WTC11 (cell line): ENCODE measurements around the gene PLCG2. TPM values are rescaled to one million over a fixed set of nuclear protein-coding genes. Genes with fewer than 3 reads are reported as not detected.

ENCODE experiments used
- ATAC-seq: fragments of 200-7000 bp; cut with Tn5 transposase; 2 replicates; pipeline ENCODE4 v1.10.0; 2021; ENCODE audit warnings: mild to moderate bottlenecking, moderate library complexity
- CTCF ChIA-PET: fragments of 300-600 bp; sonication (Branson Sonifier 250); formaldehyde crosslinking; loops from one replicate; lab custom pipeline; 2021; ENCODE audit warnings: antibody characterized with exemption; lab: Charles Lee
- POLR2A ChIA-PET: fragments of 350-600 bp; sonication (Branson Sonifier 250); formaldehyde crosslinking; loops from one replicate; lab custom pipeline; 2021; ENCODE audit warnings: antibody characterized with exemption; lab: Charles Lee
- DNase-seq: peaks from one replicate; pipeline ENCODE4 v3.0.0; 2021; ENCODE audit warnings: low spot score
- H3K27ac Mint-ChIP-seq: 2 replicates; pipeline ENCODE4 v1.8.0; 2021; ENCODE audit warnings: mixed read lengths
- H3K27me3 Mint-ChIP-seq: 2 replicates; pipeline ENCODE4 v1.8.0; 2021; ENCODE audit warnings: low read depth, mild to moderate bottlenecking, moderate library complexity, mixed read lengths
- H3K36me3 Mint-ChIP-seq: 2 replicates; pipeline ENCODE4 v1.8.0; 2021; ENCODE audit warnings: mixed read lengths
- H3K4me1 Mint-ChIP-seq: 2 replicates; pipeline ENCODE4 v1.8.0; 2022; ENCODE audit warnings: mixed read lengths
- H3K4me3 Mint-ChIP-seq: 2 replicates; pipeline ENCODE4 v1.8.0; 2021; ENCODE audit warnings: mild to moderate bottlenecking, moderate library complexity, mixed read lengths
- H3K9me3 Mint-ChIP-seq: 2 replicates; pipeline ENCODE4 v1.8.0; 2021; ENCODE audit warnings: mixed read lengths
- CREB1 ChIP-seq: sonication (generic); formaldehyde crosslinking; IDR thresholded peaks from 2 replicates; pipeline ENCODE4 v1.8.0; 2023; ENCODE audit warnings: mild to moderate bottlenecking, missing genetic modification reagents
- FOXK1 ChIP-seq: sonication (generic); formaldehyde crosslinking; IDR thresholded peaks from 2 replicates; pipeline ENCODE4 v1.8.0; 2022; ENCODE audit warnings: mild to moderate bottlenecking, moderate library complexity, missing genetic modification reagents
- FOXP4 ChIP-seq: sonication (generic); formaldehyde crosslinking; IDR thresholded peaks from 2 replicates; pipeline ENCODE4 v1.8.0; 2022; ENCODE audit warnings: mild to moderate bottlenecking, missing genetic modification reagents
- HMGA2 ChIP-seq: fragments of 250-450 bp; sonication (Bioruptor Pico); IDR thresholded peaks from 2 replicates; pipeline ENCODE4 v1.4.0; 2021; ENCODE audit warnings: mild to moderate bottlenecking, moderate library complexity
- JAZF1 ChIP-seq: fragments of 250-450 bp; sonication (Bioruptor Pico); IDR thresholded peaks from 2 replicates; pipeline ENCODE4 v1.9.0; 2021; ENCODE audit warnings: moderate library complexity, mild to moderate bottlenecking, inconsistent platforms
- MLX ChIP-seq: sonication (generic); formaldehyde crosslinking; IDR thresholded peaks from 2 replicates; pipeline ENCODE4 v1.8.1; 2023; ENCODE audit warnings: mild to moderate bottlenecking, missing genetic modification reagents, moderate library complexity
- NFATC4 ChIP-seq: fragments of 250-450 bp; sonication (Bioruptor Pico); IDR thresholded peaks from 2 replicates; pipeline ENCODE4 v1.9.0; 2021; ENCODE audit warnings: mild to moderate bottlenecking
- SMAD3 ChIP-seq: sonication (generic); formaldehyde crosslinking; IDR thresholded peaks from 2 replicates; pipeline ENCODE4 v1.8.0; 2022; ENCODE audit warnings: missing genetic modification reagents, mild to moderate bottlenecking, borderline replicate concordance
- STAT6 ChIP-seq: sonication (generic); formaldehyde crosslinking; conservative IDR thresholded peaks from 2 replicates; pipeline ENCODE4 v1.8.1; 2023; ENCODE audit warnings: mild to moderate bottlenecking, low read depth, missing genetic modification reagents, moderate library complexity
- TEAD4 ChIP-seq: sonication (generic); formaldehyde crosslinking; IDR thresholded peaks from 2 replicates; pipeline ENCODE4 v1.8.0; 2022; ENCODE audit warnings: mild to moderate bottlenecking, missing genetic modification reagents
- USF2 ChIP-seq: sonication (generic); formaldehyde crosslinking; IDR thresholded peaks from 2 replicates; pipeline ENCODE4 v1.8.1; 2023; ENCODE audit warnings: mild to moderate bottlenecking, missing genetic modification reagents, moderate library complexity
- ZBTB21 ChIP-seq: sonication (generic); formaldehyde crosslinking; IDR thresholded peaks from 2 replicates; pipeline ENCODE4 v1.8.1; 2023; ENCODE audit warnings: mild to moderate bottlenecking, missing genetic modification reagents, borderline replicate concordance
- ZNF423 ChIP-seq: fragments of 250-450 bp; sonication (Bioruptor Pico); IDR thresholded peaks from 2 replicates; pipeline ENCODE4 v2.1.2; 2022; ENCODE audit warnings: mild to moderate bottlenecking, moderate library complexity
- total RNA-seq: library from RNA; stranded (reverse); gene quantifications from 3 replicates; pipeline ENCODE4 v1.2.3, GENCODE V29; 2021
- TF ChIP-seq, protein P1 (sequence below): fragments of 250-450 bp; sonication (Bioruptor Pico); IDR thresholded peaks from 2 replicates; pipeline ENCODE4 v1.9.0; 2021; ENCODE audit warnings: mild to moderate bottlenecking
- TF ChIP-seq, protein P2 (sequence below): fragments of 250-450 bp; sonication (Bioruptor Pico); IDR thresholded peaks from 2 replicates; pipeline ENCODE4 v1.9.0; 2021; ENCODE audit warnings: moderate library complexity, mild to moderate bottlenecking, inconsistent platforms, borderline replicate concordance
- TF ChIP-seq, protein P3 (sequence below): sonication (generic); formaldehyde crosslinking; IDR thresholded peaks from 2 replicates; pipeline ENCODE4 v1.8.0; 2022; ENCODE audit warnings: missing genetic modification reagents
- TF ChIP-seq, protein P4 (sequence below): sonication (generic); formaldehyde crosslinking; IDR thresholded peaks from 2 replicates; pipeline ENCODE4 v1.8.1; 2022; ENCODE audit warnings: mild to moderate bottlenecking, missing genetic modification reagents, moderate library complexity, borderline replicate concordance
- TF ChIP-seq, protein P5 (sequence below): fragments of 250-450 bp; sonication (Bioruptor Pico); conservative IDR thresholded peaks from 2 replicates; pipeline ENCODE4 v1.9.0; 2021; ENCODE audit warnings: mild to moderate bottlenecking

PLCG2 gene
- total RNA-seq, 1 experiment from 2014 or later: 7.0 TPM

DNA sequence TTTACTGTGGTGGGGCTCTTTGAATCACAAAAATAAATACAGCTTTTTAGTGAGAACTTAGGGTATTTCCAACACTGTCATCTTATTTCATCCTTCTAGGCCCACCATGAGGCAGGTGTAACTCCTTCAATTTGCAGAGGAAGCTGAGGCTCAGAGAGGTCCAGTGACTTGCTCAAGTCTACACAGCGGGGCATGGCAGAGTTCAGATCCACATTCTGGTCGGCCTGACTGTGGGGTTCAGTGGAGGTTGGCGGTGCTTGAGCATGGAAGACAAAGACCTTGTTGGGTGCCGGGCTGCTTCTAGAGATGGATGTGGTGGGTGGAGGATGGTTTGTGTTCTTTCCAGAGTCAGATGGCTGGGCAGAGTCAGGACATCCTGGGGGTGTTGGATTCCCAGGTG, 39.8 kb downstream of the PLCG2 start:
- TF ChIP-seq, protein P1, sequence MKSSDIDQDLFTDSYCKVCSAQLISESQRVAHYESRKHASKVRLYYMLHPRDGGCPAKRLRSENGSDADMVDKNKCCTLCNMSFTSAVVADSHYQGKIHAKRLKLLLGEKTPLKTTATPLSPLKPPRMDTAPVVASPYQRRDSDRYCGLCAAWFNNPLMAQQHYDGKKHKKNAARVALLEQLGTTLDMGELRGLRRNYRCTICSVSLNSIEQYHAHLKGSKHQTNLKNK: no peak
- TF ChIP-seq FOXK1 (CRISPR knock-in tag) (no peak), MLX (CRISPR knock-in tag) (no peak), FOXP4 (CRISPR knock-in tag) (no peak), TEAD4 (CRISPR knock-in tag) (no peak), HMGA2 (CRISPR knock-in tag) (no peak), SMAD3 (no peak), ZBTB21 (CRISPR knock-in tag) (no peak), JAZF1 (CRISPR knock-in tag) (no peak), USF2 (no peak), STAT6 (CRISPR knock-in tag) (no peak), ZNF423 (no peak), NFATC4 (CRISPR knock-in tag) (no peak), CREB1 (no peak)
- TF ChIP-seq, protein P2, sequence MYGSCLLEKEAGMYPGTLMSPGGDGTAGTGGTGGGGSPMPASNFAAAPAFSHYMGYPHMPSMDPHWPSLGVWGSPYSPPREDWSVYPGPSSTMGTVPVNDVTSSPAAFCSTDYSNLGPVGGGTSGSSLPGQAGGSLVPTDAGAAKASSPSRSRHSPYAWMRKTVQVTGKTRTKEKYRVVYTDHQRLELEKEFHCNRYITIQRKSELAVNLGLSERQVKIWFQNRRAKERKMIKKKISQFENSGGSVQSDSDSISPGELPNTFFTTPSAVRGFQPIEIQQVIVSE: no peak
- TF ChIP-seq, protein P3, sequence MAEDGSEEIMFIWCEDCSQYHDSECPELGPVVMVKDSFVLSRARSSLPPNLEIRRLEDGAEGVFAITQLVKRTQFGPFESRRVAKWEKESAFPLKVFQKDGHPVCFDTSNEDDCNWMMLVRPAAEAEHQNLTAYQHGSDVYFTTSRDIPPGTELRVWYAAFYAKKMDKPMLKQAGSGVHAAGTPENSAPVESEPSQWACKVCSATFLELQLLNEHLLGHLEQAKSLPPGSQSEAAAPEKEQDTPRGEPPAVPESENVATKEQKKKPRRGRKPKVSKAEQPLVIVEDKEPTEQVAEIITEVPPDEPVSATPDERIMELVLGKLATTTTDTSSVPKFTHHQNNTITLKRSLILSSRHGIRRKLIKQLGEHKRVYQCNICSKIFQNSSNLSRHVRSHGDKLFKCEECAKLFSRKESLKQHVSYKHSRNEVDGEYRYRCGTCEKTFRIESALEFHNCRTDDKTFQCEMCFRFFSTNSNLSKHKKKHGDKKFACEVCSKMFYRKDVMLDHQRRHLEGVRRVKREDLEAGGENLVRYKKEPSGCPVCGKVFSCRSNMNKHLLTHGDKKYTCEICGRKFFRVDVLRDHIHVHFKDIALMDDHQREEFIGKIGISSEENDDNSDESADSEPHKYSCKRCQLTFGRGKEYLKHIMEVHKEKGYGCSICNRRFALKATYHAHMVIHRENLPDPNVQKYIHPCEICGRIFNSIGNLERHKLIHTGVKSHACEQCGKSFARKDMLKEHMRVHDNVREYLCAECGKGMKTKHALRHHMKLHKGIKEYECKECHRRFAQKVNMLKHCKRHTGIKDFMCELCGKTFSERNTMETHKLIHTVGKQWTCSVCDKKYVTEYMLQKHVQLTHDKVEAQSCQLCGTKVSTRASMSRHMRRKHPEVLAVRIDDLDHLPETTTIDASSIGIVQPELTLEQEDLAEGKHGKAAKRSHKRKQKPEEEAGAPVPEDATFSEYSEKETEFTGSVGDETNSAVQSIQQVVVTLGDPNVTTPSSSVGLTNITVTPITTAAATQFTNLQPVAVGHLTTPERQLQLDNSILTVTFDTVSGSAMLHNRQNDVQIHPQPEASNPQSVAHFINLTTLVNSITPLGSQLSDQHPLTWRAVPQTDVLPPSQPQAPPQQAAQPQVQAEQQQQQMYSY (CRISPR knock-in tag): no peak
- TF ChIP-seq, protein P4, sequence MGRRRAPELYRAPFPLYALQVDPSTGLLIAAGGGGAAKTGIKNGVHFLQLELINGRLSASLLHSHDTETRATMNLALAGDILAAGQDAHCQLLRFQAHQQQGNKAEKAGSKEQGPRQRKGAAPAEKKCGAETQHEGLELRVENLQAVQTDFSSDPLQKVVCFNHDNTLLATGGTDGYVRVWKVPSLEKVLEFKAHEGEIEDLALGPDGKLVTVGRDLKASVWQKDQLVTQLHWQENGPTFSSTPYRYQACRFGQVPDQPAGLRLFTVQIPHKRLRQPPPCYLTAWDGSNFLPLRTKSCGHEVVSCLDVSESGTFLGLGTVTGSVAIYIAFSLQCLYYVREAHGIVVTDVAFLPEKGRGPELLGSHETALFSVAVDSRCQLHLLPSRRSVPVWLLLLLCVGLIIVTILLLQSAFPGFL: no peak
- TF ChIP-seq, protein P5, sequence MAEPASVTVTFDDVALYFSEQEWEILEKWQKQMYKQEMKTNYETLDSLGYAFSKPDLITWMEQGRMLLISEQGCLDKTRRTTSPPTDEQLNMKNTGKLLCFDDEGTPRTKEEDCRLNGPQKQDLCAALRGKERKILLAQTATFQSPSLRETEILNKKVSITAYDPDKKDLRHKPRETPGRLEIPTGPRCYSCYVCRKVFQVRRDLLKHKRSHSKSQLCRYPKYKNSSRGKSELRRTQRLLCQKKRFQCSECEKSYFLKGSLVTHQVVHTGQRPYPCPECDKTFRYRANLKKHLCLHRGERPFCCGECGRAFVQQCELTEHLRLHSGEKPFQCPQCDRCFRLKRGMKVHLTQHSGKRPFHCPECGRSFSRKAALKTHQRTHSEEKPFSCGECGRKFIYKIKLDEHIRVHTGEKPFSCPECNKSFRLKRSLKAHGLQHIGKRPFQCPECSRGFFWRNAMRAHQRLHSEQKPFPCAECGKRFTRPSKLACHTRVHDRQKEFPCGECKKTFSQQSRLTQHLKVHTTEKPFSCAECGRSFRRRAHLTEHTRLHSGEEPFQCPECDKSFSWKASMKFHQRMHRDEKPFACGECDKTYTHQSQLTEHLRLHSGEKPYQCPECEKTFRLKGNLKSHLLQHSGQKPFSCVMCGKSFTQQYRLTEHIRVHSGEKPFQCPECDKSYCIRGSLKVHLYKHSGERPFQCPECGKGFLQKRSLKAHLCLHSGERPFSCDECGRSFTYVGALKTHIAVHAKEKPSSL (CRISPR knock-in tag): no peak
- TF ChIP-seq, all 79 proteins: peak for 0
- Mint-ChIP-seq H3K27ac (no peak overlapping the region), H3K36me3 (no peaks in the 10 kb centered on the region), H3K4me3 (no peak overlapping the region), H3K27me3 (no peaks in the 10 kb centered on the region), H3K9me3 (no peaks in the 10 kb centered on the region), H3K4me1 (peaks cover 43% of the 10 kb centered on the region)
- DNase-seq: no peak
- ChIA-PET POLR2A (no interaction called here), CTCF (interaction anchor here (0.6 to 1.3 kb wide), 4 partner anchors 23 to 401 kb away, joined by 3 to 6 read pairs (median 4); no protein-coding TSS in a partner anchor)
- ATAC-seq: no peak
